GM21576 (cell line): ENCODE data around the gene SELP.
"Not testable (repeated sequence)": the region's sequence is repeated elsewhere in the genome, so short reads cannot be mapped to it uniquely, and the experiment has no call there.

Experiments
- ATAC-seq: cut with Tn5 transposase; IDR thresholded peaks from one replicate; pipeline ENCODE4 v1.9.1; 2021; ENCODE audit warnings: mild to moderate bottlenecking, moderate library complexity; ENCODE audit not compliant: unreplicated experiment

Gene SELP

DNA sequence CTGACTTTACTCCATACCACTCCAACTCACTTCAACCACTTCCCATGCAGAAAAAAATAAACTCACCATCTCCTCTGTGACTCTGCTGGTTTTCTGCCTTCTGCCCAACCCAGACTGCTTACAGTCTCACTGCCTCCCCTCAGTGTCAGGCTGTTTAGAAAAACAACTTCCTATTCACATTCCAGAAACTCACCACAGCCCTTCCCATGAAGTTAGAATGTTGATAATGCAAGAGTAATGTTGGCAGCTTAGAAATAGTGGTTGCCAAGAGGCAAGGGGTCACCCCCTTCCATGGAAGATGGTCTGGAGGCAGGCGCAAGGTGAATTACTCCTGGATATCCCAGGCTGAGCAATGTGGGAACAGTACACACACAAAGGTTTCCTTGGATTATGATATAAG lies at the start of gene SELP:
Gene SELP, minus strand, starts transcription at position 119 of the 400 bp plus-strand sequence. Its CDS starts 50 bp downstream, at position 69.
- no peak for ATAC-seq

DNA sequence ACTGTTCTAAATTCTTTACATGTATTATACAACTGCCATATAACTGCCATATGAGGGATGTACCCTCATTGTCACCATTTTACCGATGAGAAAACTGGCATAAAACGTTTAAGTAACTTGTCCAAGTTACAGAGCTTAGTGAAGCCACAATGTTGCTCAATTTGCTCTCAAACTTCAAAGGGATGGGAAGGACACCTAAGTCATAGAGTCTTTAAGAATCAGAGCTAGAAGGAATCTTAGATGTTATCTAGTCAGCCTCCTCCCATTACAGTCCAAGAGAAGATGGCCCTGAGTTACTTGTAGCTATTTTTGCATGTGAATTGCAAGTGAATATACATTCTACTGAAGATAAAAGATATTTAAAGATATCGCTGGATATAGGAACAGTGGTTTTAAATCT lies 49.8 kb upstream of the SELP start:
- no peak for ATAC-seq

DNA sequence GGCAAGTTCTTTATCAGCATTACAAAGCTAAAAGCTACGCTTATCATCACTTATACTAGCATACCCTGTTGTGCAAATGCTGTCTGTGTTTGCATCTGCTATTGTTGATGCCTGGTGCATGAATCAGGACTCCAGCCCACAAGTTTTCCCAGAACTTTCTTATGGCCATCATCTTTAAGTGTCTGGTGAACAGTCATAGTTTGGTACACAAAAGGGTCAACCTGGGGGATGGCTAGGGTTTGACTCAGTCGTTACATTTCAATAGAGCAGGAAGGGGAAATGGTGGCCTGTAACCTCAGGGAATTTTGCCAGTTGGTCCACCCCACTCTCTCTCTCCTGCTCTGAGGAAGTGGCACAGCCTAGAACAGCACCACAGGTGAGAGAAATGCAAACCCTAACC lies 46.1 kb upstream of the SELP start:
- no peak for ATAC-seq

DNA sequence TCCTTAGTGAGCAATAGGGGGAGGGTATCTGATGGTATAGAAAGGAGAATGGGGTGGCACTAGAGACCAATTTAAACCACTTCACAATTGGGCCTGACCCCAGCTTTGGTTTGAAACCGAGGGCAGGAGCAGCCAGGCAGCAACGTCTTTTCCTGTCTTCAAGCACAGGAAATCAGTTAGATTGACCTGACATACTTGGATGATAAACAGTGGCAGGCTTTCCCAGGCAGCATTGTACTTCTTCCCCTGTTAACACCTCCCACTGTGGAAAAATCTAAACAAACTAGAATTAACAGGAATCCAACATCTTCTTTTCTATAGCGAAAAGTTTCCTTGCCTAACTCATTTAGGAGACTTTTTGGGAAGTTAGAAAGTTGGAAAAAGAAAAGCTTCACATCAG lies 40.9 kb upstream of the SELP start:
- ATAC-seq: no peak

DNA sequence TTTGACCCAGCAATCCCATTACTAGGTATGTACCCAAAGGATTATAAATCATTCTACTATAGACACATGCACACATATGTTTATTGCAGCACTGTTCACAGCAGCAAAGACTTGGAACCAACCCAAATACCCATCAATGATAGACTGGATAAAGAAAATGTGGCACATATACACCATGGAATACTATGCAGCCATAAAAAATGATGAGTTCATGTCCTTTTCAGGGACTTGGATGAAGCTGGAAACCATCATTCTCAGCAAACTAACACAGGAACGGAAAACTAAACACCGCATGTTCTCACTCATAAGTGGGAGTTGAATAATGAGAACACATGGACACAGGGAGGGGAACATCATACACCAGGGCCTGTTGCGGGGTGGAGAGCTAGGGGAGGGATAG lies 40.3 kb upstream of the SELP start:
- ATAC-seq: not testable (repeated sequence)

DNA sequence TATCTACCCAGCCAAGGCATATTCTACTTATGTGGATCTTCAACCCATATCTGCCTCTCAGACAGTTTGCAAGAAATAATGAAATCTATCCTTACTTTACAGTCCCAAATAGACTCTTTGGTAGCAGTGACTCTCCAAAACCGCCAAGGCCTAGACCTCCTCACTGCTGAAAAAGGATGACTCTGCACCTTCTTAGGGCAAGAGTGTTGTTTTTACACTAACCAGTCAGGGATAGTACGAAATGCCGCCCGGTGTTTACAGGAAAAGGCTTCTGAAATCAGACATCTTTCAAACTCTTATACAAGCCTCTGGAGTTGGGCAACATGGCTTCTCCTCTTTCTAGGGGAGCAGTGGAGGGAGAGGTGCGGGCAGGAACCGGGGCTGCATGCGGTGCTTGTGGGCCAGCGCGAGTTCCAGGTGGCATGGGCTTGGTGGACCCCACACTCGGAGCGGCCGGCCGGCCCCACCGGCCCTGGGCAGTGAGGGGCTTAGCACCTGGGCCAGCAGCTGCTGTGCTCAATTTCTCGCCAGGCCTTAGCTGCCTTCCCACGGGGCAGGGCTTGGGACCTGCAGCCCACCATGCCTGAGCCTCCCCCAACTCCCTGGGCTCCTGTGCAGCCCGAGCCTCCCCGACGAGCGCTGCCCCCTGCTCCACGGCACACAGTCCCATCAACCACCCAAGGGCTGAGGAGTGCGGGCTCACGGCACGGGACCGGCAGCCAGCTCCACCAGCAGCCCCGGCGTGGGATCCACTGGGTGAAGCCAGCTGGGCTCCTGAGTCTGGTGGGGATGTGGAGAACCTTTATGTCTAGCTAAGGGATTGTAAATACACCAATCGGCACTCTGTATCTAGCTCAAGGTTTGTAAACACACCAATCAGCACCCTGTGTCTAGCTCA lies 38.0 kb upstream of the SELP start:
- not testable (repeated sequence) for ATAC-seq

DNA sequence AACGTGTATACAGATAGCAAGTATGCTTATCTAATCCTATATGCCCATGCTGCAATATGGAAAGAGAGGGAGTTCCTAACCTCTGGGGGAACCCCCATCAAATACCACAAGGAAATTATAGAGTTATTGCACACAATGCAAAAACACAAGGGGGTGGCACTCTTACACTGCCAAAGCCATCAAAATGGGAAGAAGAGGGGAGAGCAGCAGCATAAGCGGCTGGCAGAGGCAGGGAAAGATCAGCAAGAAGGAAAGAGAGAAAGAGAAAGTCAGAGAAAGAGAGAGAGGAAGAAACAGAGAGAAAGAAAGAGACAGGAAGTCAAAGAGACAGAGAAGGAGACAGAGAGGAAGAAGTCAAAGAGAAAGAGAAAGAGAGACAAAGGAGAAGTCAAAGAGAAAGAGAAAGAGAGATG lies 37.3 kb upstream of the SELP start:
- peak; percentile 79 for ATAC-seq

DNA sequence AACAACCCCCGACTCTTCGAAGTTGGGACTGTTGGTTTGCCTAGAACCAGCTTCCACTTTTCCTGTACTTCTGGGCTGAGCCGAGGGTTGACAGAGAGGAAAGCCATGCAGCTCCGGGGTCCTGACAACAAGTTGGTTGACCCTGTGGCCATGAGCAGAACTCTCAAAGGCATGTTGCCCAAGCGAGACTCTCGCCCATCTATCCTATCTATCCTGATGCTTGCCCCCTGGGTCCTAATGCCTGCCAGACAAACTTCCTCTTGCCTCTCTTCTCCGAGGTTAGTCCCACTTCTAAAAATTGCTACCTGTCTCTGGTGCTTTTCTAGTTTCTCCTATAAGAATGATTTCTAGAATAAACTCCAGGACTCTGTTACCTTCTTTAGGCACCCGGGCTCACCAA lies 32.8 kb upstream of the SELP start:
- not testable (repeated sequence) for ATAC-seq

DNA sequence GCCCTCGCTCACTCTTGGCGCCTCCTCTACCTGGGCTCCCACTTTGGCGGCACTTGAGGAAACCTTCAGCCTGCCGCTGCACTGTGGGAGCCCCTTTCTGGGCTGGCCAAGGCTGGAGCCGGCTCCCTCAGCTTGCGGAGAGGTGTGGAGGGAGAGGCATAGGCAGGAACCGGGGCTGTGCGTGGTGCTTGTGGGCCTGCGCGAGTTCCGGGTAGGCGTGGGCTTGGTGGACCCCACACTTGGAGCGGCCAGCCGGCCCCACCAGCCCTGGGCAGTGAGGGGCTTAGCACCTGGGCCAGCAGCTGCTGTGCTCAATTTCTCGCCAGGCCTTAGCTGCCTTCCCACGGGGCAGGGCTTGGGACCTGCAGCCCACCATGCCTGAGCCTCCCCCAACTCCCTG lies 31.1 kb upstream of the SELP start:
- not testable (repeated sequence) for ATAC-seq

DNA sequence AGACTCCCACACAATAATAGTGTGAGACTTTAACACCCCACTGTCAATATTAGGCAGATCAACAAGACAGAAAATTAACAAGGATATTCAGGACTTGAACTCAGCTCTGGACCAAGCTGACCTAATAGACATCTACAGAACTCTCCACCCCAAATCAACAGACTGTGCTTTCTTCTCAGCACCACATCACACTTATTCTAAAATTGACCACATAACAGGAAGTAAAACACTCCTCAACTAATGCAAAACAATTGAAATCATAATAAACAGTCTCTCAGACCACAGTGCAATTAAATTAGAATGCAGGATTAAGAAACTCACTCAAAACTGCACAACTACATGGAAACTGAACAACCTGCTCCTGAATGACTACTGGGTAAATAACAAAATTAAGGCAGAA lies 28.9 kb upstream of the SELP start:
- not testable (repeated sequence) for ATAC-seq

DNA sequence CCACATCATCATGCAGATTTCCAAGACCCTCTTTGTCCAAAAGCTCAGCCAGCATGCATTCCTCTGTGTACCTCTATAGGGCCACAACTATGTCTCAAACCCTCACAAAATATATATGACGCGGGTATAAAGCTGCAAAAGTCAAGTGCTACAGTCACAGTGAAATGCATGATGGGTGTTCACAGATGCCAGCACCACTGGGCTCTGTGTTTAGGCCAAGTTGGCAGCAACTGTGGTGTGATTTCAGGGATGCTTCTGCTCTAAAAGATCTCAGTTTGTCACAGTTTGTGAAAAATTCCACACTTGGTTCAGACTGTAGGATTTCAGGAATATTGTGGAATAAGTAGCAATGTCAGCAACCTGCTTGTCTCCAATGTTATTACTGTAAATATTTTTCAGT lies 23.9 kb upstream of the SELP start:
- ATAC-seq: no peak

DNA sequence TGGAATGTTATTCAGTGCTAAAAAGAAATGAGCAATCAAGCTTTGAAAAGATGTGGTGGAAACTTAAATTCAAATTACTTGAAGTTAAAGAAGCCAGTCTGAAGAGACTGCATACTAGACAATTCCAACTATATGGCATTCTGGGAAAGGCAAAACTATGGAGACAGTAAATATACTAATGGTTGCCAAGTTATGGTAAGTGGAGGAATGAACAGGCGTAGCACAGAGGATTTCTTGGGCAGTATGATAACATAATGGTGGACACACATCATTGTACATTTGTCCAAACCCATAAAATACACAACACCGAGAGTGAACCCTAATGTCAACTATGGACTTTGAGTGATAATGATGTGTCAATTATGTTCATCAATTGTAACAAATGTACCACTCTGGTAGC lies 21.1 kb upstream of the SELP start:
- no peak for ATAC-seq

DNA sequence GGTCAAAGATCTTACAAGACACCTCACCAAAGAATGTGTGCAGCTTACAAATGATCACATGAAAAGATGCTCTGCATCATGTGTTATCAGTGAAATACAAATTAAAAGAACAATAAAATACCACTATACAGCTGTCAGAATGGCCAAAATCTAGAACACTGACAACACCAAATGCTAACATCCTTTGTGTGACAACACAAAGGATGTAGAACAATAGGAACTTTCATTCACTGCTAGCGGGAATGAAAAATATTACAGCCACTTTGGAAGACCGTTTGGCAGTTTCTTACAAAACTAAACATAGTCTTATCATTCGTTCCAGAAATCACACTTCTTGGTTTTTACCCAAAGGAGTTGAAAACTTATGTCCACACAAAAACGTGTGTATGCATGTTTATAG lies 20.6 kb upstream of the SELP start:
- ATAC-seq: no peak

DNA sequence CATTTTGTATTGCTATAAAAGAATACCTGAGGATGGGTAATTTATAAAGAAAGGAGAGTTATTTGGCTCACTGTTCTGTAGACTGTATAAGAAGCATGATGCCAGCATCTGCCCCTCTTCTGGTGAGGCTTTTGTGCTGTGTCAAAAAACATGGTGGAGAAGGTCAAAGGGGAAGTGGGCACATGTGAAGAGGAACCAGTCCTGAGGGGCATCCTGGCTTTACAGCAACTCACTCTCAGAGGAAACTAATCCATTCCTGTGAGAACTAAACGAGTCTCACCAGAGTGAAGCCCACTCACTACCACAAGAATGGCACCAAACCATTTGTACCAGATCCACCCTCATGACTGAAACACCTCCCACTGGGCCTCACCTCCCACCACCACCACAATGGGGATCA lies 18.8 kb upstream of the SELP start:
- ATAC-seq: no peak

DNA sequence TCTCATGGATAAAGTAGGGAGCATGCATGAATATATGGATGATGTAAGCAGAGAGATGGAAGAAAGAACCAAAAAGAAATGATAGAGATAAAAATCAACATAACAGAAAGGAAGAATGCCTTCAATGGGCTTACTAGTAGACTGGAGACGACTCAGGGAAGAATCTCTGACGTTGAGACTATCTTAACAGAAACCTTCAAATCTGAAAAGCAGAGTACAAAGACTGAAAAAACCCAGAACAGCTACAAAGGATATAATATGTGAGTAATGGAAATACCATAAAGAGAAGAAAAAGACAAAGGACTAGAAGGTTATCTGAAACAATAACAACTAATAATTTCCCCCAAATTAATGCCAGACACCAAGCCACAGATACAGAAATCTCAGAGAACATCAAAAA lies 18.3 kb upstream of the SELP start:
- no peak for ATAC-seq

DNA sequence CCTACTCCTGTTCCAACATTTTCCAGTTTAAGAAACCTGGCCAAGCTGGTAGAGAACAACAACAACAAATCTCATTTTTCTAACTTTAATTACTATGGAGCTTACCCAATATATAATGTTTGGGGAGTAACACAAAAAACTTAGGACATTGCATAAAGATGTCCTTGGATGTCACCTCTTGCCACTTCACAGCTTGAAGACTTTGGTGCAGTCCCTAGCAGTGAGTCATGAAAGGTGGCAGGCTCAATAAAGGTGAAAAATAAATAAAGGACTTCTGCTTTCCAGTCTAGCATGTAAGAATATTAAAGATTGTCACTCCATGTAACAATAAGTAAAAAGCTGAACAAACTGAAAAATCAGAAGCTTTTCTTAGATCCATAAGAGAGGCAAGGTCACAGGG lies 17.6 kb upstream of the SELP start:
- no peak for ATAC-seq

DNA sequence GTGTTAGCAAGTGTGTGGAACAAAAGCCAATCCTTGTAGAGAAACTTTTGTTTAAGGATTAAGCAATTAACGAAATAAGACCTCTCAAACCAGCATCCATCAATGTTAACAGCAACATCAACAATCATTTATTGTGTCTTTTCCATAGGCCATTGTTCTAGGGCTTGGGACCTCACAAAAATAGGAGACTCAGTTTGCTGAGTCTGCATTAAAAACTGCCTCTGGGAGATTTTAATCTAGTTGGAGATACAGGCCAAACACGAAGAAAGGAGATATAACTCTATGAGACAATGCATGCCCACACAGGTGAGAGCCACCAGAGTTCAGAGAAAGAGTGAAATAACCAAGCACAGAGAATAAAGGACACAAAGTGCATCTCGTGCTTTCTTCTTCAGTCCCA lies 14.4 kb upstream of the SELP start:
- ATAC-seq: no peak

DNA sequence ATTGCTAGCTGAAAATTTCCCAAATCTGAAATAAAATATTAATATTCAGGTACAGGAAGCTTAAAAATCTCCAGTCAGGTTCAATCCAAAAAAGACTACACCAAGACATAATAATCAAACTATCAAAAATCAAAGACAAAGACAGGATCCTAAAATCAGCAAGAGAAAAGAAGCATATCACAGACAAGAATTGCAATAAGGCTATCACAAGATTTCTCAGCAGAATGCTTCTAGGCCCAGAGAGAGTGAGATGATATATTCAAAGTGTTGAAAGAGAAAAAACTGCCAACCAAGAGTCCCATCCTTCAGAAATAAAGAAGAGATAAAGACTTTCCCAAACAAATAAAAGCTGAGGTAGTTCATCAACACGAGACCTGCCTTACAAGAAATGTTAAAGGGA lies 5.0 kb upstream of the SELP start:
- ATAC-seq: no peak

DNA sequence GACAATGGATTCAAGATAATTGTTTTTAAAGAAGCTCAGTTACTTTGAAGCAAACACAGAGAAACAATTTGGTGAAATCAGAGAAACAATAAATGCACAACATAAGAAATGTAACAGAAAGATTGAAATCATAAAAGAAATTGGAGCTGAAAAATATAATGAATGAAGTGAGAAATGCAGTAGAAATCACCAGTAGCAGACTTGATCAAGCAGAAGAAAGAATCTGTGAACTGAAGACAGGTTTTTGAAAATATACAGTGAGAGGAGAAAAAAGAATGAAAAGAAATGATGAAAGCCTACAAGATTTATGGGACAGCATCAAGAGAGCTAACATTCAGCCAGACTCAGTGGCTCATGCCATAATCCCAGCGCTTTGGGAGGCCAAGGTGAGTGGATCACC lies 4.2 kb upstream of the SELP start:
- no peak for ATAC-seq

DNA sequence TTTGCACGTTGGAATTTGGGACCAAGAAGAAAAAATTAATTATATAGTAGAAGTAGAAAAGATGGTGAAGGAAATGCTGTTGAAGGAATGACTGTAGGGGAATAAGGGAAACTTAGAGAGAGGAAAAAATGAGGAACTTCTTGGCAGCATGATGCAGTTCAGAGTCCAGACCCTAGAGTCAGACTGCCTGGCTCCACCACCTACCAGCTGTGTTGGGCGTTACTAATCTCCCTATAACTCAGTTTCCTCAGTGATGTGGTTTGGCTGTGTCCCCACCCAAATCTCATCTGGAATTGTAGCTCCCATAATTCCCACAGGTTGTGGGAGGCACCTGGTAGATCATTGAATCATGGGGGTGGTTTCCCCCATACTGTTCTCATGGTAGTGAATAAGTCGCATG lies 1.3 kb upstream of the SELP start:
- no peak for ATAC-seq

DNA sequence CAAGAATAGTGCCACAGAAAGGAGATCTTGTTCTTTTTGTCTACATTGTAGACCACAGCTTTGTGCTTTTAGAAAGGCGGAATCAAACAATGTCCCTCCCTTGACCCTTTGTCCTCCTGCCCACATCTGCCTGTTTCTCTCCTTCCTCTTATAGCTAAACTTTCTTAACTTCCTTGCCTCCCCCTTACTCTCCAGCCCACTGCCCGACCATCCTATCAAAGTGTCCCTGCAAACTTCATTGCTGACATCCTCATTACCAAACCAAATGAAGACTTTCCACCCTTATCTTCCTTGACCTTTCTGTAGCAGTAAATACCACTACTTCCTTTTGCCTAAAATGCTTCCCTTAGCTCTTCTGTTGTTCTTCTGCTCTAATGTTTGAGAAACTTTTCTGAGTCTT lies 5.0 kb downstream of the SELP start:
- ATAC-seq: no peak

DNA sequence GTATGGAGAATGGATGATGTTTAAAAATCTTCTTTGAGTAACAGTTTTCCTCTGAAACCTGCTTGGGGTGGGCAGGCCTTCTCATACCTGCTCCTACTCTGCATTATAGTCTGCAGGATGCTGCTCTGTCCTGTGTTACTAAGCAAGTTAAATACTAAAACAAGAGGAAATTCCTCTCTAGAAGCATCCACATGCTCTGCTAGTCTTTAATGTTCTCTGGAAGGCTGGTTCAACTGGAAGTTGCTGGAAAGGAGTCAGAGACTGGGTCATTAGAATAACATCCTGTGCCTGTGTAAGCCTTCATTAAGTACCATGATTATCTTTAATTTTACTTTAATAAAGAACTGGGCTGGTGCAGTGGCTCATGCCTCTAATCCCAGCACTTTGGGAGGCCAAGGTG lies 5.8 kb downstream of the SELP start:
- no peak for ATAC-seq
